Cardiac muscle cell (in vitro differentiated cells and primary cell): ENCODE results near the gene GJE1. TPM values are rescaled to one million over a fixed set of nuclear protein-coding genes. Genes with fewer than 3 reads are reported as not detected.

Experiments
- DNase-seq, 2 donors: peaks; one replicate each; pipeline versions ENCODE4 v3.0.0 to v3.0.0-alpha.2; 2010 to 2017; ENCODE audit warnings: low read depth in 1 of 2, low spot score in 1 of 2
- H3K27ac ChIP-seq: fragments of 200-600 bp; sonication (generic); 2 replicates; pipeline ENCODE4 v1.5.1; 2016
- H3K27me3 ChIP-seq: fragments of 200-600 bp; sonication (generic); 2 replicates; pipeline ENCODE4 v1.6.0; 2016; ENCODE audit warnings: control low read depth
- H3K36me3 ChIP-seq: fragments of 200-600 bp; sonication (generic); 2 replicates; pipeline ENCODE4 v1.5.1; 2016; ENCODE audit warnings: control low read depth
- H3K4me1 ChIP-seq: fragments of 200-600 bp; sonication (generic); 2 replicates; pipeline ENCODE4 v1.8.1; 2017; ENCODE audit warnings: low read depth, mild to moderate bottlenecking, mixed run types
- H3K4me3 ChIP-seq: fragments of 200-600 bp; sonication (generic); 2 replicates; pipeline ENCODE4 v1.5.1; 2016; ENCODE audit warnings: mild to moderate bottlenecking
- H3K9me3 ChIP-seq: fragments of 200-600 bp; sonication (generic); 2 replicates; pipeline ENCODE4 v1.5.1; 2017; ENCODE audit warnings: low read depth, mild to moderate bottlenecking, control low read depth
- polyA plus RNA-seq: library from polyadenylated mRNA; unstranded; fragments of >200 nt; fragmentation: Nextera tagmentation; extraction: Ambion mirVana; gene quantifications from 2 replicates; pipeline ENCODE4 v1.2.1, GENCODE V29; 2016
- total RNA-seq: library from RNA; depleted of rRNA; stranded (reverse); fragments of >200 nt; gene quantifications from 2 replicates; pipeline ENCODE4 v1.2.3, GENCODE V29; 2016
- TF ChIP-seq, protein P1 (sequence below): IDR thresholded peaks from 2 replicates; pipeline ENCODE4 v1.5.1; 2012; ENCODE audit warnings: low read depth, mild to moderate bottlenecking, low read length

Gene GJE1
- total and polyA plus RNA-seq, 2 experiments from 2014 or later: not detected

DNA sequence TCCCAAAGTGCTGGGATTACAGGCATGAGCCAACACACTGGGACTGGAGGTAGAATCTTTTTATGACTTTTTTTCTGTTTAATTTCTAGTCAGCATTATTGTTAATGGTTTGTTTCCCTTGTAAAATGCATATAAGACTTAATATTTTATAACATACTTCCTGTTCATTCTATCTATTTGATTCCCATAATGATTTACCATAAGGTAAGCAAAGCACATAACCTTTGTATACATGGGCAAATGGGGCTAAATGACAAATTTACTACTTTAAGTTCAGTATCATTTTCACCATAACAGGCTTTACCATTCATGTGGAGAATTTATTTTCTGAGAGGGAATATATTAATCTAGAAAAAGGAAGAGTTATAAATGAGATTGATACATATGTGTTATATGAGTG lies 38.6 kb downstream of the GJE1 start:
- peaks cover 29% of the 10 kb centered on the region for H3K36me3 ChIP-seq
- H3K27me3 ChIP-seq: no peaks in the 10 kb centered on the region
- H3K9me3 ChIP-seq: no peaks in the 10 kb centered on the region
- H3K4me1 ChIP-seq: peaks cover 7% of the 10 kb centered on the region
- H3K27ac ChIP-seq: no peak overlapping the region
- no peak overlapping the region for H3K4me3 ChIP-seq
- TF ChIP-seq, protein P1, sequence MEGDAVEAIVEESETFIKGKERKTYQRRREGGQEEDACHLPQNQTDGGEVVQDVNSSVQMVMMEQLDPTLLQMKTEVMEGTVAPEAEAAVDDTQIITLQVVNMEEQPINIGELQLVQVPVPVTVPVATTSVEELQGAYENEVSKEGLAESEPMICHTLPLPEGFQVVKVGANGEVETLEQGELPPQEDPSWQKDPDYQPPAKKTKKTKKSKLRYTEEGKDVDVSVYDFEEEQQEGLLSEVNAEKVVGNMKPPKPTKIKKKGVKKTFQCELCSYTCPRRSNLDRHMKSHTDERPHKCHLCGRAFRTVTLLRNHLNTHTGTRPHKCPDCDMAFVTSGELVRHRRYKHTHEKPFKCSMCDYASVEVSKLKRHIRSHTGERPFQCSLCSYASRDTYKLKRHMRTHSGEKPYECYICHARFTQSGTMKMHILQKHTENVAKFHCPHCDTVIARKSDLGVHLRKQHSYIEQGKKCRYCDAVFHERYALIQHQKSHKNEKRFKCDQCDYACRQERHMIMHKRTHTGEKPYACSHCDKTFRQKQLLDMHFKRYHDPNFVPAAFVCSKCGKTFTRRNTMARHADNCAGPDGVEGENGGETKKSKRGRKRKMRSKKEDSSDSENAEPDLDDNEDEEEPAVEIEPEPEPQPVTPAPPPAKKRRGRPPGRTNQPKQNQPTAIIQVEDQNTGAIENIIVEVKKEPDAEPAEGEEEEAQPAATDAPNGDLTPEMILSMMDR: no peak
- no peak for DNase-seq

GRCh38 chr6:142172758-142173157 lies 40.0 kb downstream of the GJE1 start:
- Histone ChIP-seq H3K36me3 (peaks cover 31% of the 10 kb centered on the region), H3K9me3 (peaks cover 4% of the 10 kb centered on the region), H3K27ac (no peak overlapping the region), H3K27me3 (no peaks in the 10 kb centered on the region), H3K4me3 (no peak overlapping the region), H3K4me1 (no peaks in the 10 kb centered on the region)
- TF ChIP-seq, protein P1: no peak
- no peak for DNase-seq

- TF ChIP-seq, protein P1: no peak
- Histone ChIP-seq H3K27me3 (no peaks in the 10 kb centered on the region), H3K27ac (no peak overlapping the region), H3K4me1 (no peaks in the 10 kb centered on the region), H3K36me3 (peaks cover 34% of the 10 kb centered on the region), H3K9me3 (peaks cover 4% of the 10 kb centered on the region), H3K4me3 (no peak overlapping the region)
- DNase-seq: no peak
Observed at GRCh38 chr6:142173980-142174379, 41.3 kb downstream of the GJE1 start.

- peaks cover 31% of the 10 kb centered on the region for H3K36me3 ChIP-seq
- TF ChIP-seq, protein P1: no peak
Observed at GRCh38 chr6:142174703-142175102, 42.0 kb downstream of the GJE1 start.

DNA sequence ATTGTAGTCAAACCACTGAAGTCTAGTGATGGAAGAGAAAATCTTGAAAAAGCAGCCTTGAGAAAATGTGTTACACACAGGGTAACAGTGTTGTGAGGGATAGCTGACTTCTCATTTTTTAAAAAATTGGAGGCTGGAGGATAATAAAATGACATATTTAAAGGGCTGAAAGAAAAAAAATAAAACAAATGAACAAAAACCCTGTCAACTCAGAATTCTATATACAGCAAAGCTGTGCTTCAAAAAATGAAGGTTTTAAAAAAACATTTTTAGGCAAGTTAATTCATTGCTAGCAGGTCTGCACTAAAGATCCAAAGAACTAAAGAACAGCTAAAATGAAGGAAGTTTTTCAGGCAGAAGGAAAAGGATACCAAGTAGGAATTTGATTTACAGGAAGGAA lies 45.4 kb downstream of the GJE1 start:
- Histone ChIP-seq H3K36me3 (peaks cover 11% of the 10 kb centered on the region), H3K27me3 (no peaks in the 10 kb centered on the region), H3K4me3 (no peak overlapping the region), H3K27ac (no peak overlapping the region), H3K9me3 (peaks cover 4% of the 10 kb centered on the region), H3K4me1 (no peaks in the 10 kb centered on the region)
- TF ChIP-seq, protein P1: no peak
- DNase-seq: no peak

More at GRCh38 chr6:142174703-142175102, 42.0 kb downstream of the GJE1 start:
- no peaks in the 10 kb centered on the region for H3K27me3 ChIP-seq
- H3K4me3 ChIP-seq: no peak overlapping the region
- peaks cover 4% of the 10 kb centered on the region for H3K9me3 ChIP-seq
- no peak for DNase-seq
- H3K27ac ChIP-seq: no peak overlapping the region
- no peaks in the 10 kb centered on the region for H3K4me1 ChIP-seq

DNA sequence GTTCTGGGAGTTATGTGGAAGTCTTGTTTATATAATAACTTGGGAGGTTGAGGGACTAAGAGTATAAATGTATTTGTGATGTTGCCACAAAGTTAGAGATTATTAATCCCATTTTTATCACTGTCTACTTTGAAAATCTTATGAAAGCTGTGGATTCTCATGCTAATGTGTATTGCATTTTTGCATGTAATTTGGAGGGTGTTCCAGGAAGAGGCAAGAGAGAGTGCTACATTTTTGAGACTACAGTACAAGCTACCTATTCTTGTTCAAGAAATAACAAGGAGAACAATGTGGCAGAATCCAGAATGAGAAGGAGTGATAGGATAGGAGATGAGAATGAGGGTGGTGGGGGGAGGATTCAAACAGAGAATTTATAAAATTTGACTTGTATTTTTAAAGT lies 49.3 kb downstream of the GJE1 start:
- Histone ChIP-seq H3K4me3 (no peak overlapping the region), H3K36me3 (peaks cover 5% of the 10 kb centered on the region), H3K27me3 (no peaks in the 10 kb centered on the region), H3K27ac (no peak overlapping the region), H3K9me3 (peaks cover 2% of the 10 kb centered on the region), H3K4me1 (peaks cover 8% of the 10 kb centered on the region)
- TF ChIP-seq, protein P1: no peak
- DNase-seq: no peak
